ENCODE measurements around the gene VWA8. TPM values are rescaled to one million over a fixed set of nuclear protein-coding genes. Genes with fewer than 3 reads are reported as not detected.

The VWA8 gene
- total RNA-seq, 5 donors from 2014 or later (not counting 1 experiment from before 2014, with no cell fraction given) = 17.8 to 27.1 (median 22.9) TPM

DNA sequence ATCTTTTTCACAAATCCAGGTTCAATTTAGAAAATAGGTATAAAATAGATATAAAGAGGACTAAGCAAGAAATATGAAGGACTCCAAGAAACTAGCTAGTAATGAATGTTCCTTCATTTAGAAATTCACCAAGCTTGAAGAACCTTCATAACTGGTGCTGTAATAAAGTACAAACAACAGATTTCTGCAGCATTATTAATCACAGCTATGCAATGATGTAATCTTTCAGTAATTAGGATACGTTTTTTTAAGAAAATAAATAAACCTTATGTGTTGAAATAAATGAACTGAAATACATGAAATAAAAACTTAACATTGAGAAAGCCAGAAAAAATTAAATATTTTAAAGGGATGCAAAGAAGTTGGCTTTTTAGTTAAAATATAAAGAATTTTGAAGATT lies 267.5 kb downstream of the VWA8 start:
- Mint-ChIP-seq H3K36me3 (peaks cover 45% of the 10 kb centered on the region), H3K4me3 (no peak overlapping the region), H3K27me3 (no peaks in the 10 kb centered on the region), H3K27ac (no peak overlapping the region), H3K4me1 (no peaks in the 10 kb centered on the region), H3K9me3 (no peaks in the 10 kb centered on the region)
- Histone ChIP-seq H3K9me3 (no peaks in the 10 kb centered on the region), H3K27me3 (replicated peaks in 1 of 2; ENCODE audit: control insufficient read depth in 2 of 2, extremely low read depth in 1 of 2, insufficient read depth in 2 of 2, low read length in 1 of 2) (no peaks in the 10 kb centered on the region), H3K27ac (ENCODE audit: low read length) (no peak overlapping the region), H3K36me3 (ENCODE audit: control insufficient read depth in 2 of 2, extremely low read depth in 1 of 2, insufficient read depth in 1 of 2, low read length in 1 of 2) (peaks cover 0 to 18% of the 10 kb centered on the region in 2 donors), H3K4me1 (ENCODE audit: control insufficient read depth in 1 of 2, extremely low read depth in 1 of 2, insufficient read depth in 2 of 2, low read length in 2 of 2) (no peaks in the 10 kb centered on the region), H3K4me3 (ENCODE audit: control insufficient read depth in 1 of 2, extremely low read depth in 1 of 2, low read length in 1 of 2) (no peak overlapping the region)
- ChIA-PET POLR2A (interaction anchor here in 1 of 2 donors (0.6 to 0.8 kb wide), 3 partner anchors 16 to 818 kb away, joined by 3 to 4 read pairs (median 3); no protein-coding TSS in a partner anchor), CTCF (interaction anchor here in 1 of 2 donors (0.7 to 1.7 kb wide), 2 partner anchors 25 to 71 kb away, joined by 3 to 4 read pairs; no protein-coding TSS in a partner anchor)
- DNase-seq = no peak
- no CpG with 5 or more reads among the region's 1 CpG for WGBS (ENCODE audit: insufficient coverage)
- no peak for ATAC-seq (replicated peaks in 1 of 4)

- Histone ChIP-seq H3K4me3 (ENCODE audit: control insufficient read depth in 1 of 2, extremely low read depth in 1 of 2, low read length in 1 of 2) (no peak overlapping the region), H3K27me3 (replicated peaks in 1 of 2; ENCODE audit: control insufficient read depth in 2 of 2, extremely low read depth in 1 of 2, insufficient read depth in 2 of 2, low read length in 1 of 2) (no peaks in the 10 kb centered on the region), H3K27ac (ENCODE audit: low read length) (no peak overlapping the region), H3K9me3 (no peaks in the 10 kb centered on the region), H3K36me3 (ENCODE audit: control insufficient read depth in 2 of 2, extremely low read depth in 1 of 2, insufficient read depth in 1 of 2, low read length in 1 of 2) (peaks cover 3 to 14% of the 10 kb centered on the region in 2 donors), H3K4me1 (ENCODE audit: control insufficient read depth in 1 of 2, extremely low read depth in 1 of 2, insufficient read depth in 2 of 2, low read length in 2 of 2) (no peaks in the 10 kb centered on the region)
- Mint-ChIP-seq H3K9me3 (no peaks in the 10 kb centered on the region), H3K4me1 (no peaks in the 10 kb centered on the region), H3K4me3 (no peak overlapping the region), H3K27me3 (no peaks in the 10 kb centered on the region), H3K36me3 (peaks cover 43% of the 10 kb centered on the region), H3K27ac (no peak overlapping the region)
- DNase-seq (no peak), ATAC-seq (replicated peaks in 1 of 4) (no peak)
- WGBS (ENCODE audit: insufficient coverage) = no CpG with 5 or more reads among the region's 1 CpG
- ChIA-PET CTCF (interaction anchor here in 1 of 2 donors (0.9 kb wide), 1 partner anchor 14 kb away, joined by 4 read pairs; no protein-coding TSS in a partner anchor), POLR2A (interaction anchor here in 1 of 2 donors (0.7 kb wide), 1 partner anchor 116 kb away, joined by 3 read pairs; no protein-coding TSS in a partner anchor)
Observed at GRCh38 chr13:41691274-41691673, 269.6 kb downstream of the VWA8 start.

DNA sequence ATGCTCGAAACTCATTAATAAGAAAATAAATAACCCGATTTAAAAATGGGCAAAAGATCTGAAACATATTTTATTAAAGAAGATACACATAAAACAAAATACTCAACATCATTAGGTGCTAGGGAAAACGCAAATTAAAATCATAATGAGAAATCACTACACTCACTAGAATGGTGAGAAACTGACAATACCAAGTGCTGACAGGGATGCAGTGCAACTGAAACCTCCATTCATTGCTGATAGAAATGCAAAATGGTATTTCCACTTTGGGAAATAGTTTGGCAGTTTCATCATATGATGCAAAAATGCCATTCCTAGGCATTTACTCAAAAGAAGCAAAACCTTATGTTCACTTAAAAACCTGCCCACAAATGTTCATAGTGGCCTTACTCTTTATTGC lies 278.1 kb downstream of the VWA8 start:
- Histone ChIP-seq H3K36me3 (ENCODE audit: control insufficient read depth in 2 of 2, extremely low read depth in 1 of 2, insufficient read depth in 1 of 2, low read length in 1 of 2) (peaks cover 3 to 31% of the 10 kb centered on the region in 2 donors), H3K9me3 (peaks cover 2% of the 10 kb centered on the region), H3K4me3 (ENCODE audit: control insufficient read depth in 1 of 2, extremely low read depth in 1 of 2, low read length in 1 of 2) (no peak overlapping the region), H3K27me3 (replicated peaks in 1 of 2; ENCODE audit: control insufficient read depth in 2 of 2, extremely low read depth in 1 of 2, insufficient read depth in 2 of 2, low read length in 1 of 2) (no peaks in the 10 kb centered on the region), H3K4me1 (ENCODE audit: control insufficient read depth in 1 of 2, extremely low read depth in 1 of 2, insufficient read depth in 2 of 2, low read length in 2 of 2) (peaks cover 0 to 4% of the 10 kb centered on the region in 2 experiments), H3K27ac (ENCODE audit: low read length) (no peak overlapping the region)
- Mint-ChIP-seq H3K36me3 (peaks cover 51% of the 10 kb centered on the region), H3K9me3 (no peaks in the 10 kb centered on the region), H3K4me1 (peaks cover 7 to 21% (median 13%) of the 10 kb centered on the region in 3 donors), H3K4me3 (no peak overlapping the region), H3K27ac (no peak overlapping the region), H3K27me3 (no peaks in the 10 kb centered on the region)
- no peak for ATAC-seq (replicated peaks in 1 of 4)
- WGBS (ENCODE audit: insufficient coverage) = no CpG with 5 or more reads among the region's 3 CpGs
- CTCF ChIA-PET = no interaction called here
- POLR2A ChIA-PET = no interaction called here
- DNase-seq = no peak

- H3K27me3 Mint-ChIP-seq = no peaks in the 10 kb centered on the region
- ChIA-PET POLR2A (no interaction called here), CTCF (no interaction called here)
- peaks cover 2% of the 10 kb centered on the region for H3K9me3 ChIP-seq
- H3K27ac ChIP-seq (ENCODE audit: low read length) = no peak overlapping the region
- H3K4me3 Mint-ChIP-seq = no peak overlapping the region
- ATAC-seq (replicated peaks in 1 of 4) (no peak), DNase-seq (no peak)
- H3K4me1 ChIP-seq (ENCODE audit: control insufficient read depth in 1 of 2, extremely low read depth in 1 of 2, insufficient read depth in 2 of 2, low read length in 2 of 2) = peaks cover 0 to 4% of the 10 kb centered on the region in 2 experiments
- H3K27ac Mint-ChIP-seq = no peak overlapping the region
- no CpG with 5 or more reads among the region's 2 CpGs for WGBS (ENCODE audit: insufficient coverage)
- no peaks in the 10 kb centered on the region for H3K27me3 ChIP-seq (replicated peaks in 1 of 2; ENCODE audit: control insufficient read depth in 2 of 2, extremely low read depth in 1 of 2, insufficient read depth in 2 of 2, low read length in 1 of 2)
- peaks cover 7 to 21% (median 13%) of the 10 kb centered on the region in 3 donors for H3K4me1 Mint-ChIP-seq
- no peaks in the 10 kb centered on the region for H3K9me3 Mint-ChIP-seq
- no peak overlapping the region for H3K4me3 ChIP-seq (ENCODE audit: control insufficient read depth in 1 of 2, extremely low read depth in 1 of 2, low read length in 1 of 2)
- H3K36me3 ChIP-seq (ENCODE audit: control insufficient read depth in 2 of 2, extremely low read depth in 1 of 2, insufficient read depth in 1 of 2, low read length in 1 of 2) = peaks cover 3 to 31% of the 10 kb centered on the region in 2 donors
- peaks cover 53% of the 10 kb centered on the region for H3K36me3 Mint-ChIP-seq
Observed at GRCh38 chr13:41682001-41682400, 278.9 kb downstream of the VWA8 start.

- WGBS (ENCODE audit: insufficient coverage) = no CpG with 5 or more reads among the region's 3 CpGs
- DNase-seq (no peak), ATAC-seq (replicated peaks in 1 of 4) (no peak)
- H3K4me3 Mint-ChIP-seq = no peak overlapping the region
- Histone ChIP-seq H3K9me3 (peaks cover 2% of the 10 kb centered on the region), H3K4me3 (ENCODE audit: control insufficient read depth in 1 of 2, extremely low read depth in 1 of 2, low read length in 1 of 2) (no peak overlapping the region), H3K36me3 (ENCODE audit: control insufficient read depth in 2 of 2, extremely low read depth in 1 of 2, insufficient read depth in 1 of 2, low read length in 1 of 2) (peaks cover 1 to 31% of the 10 kb centered on the region in 2 donors), H3K27me3 (replicated peaks in 1 of 2; ENCODE audit: control insufficient read depth in 2 of 2, extremely low read depth in 1 of 2, insufficient read depth in 2 of 2, low read length in 1 of 2) (no peaks in the 10 kb centered on the region), H3K4me1 (ENCODE audit: control insufficient read depth in 1 of 2, extremely low read depth in 1 of 2, insufficient read depth in 2 of 2, low read length in 2 of 2) (peaks cover 0 to 4% of the 10 kb centered on the region in 2 experiments), H3K27ac (ENCODE audit: low read length) (no peak overlapping the region)
- ChIA-PET POLR2A (no interaction called here), CTCF (no interaction called here)
- H3K36me3 Mint-ChIP-seq = peaks cover 52% of the 10 kb centered on the region
- H3K27ac Mint-ChIP-seq = no peak overlapping the region
- no peaks in the 10 kb centered on the region for H3K27me3 Mint-ChIP-seq
- peaks cover 7 to 21% (median 13%) of the 10 kb centered on the region in 3 donors for H3K4me1 Mint-ChIP-seq
- H3K9me3 Mint-ChIP-seq = no peaks in the 10 kb centered on the region
Observed at GRCh38 chr13:41681587-41681986, 279.3 kb downstream of the VWA8 start.

DNA sequence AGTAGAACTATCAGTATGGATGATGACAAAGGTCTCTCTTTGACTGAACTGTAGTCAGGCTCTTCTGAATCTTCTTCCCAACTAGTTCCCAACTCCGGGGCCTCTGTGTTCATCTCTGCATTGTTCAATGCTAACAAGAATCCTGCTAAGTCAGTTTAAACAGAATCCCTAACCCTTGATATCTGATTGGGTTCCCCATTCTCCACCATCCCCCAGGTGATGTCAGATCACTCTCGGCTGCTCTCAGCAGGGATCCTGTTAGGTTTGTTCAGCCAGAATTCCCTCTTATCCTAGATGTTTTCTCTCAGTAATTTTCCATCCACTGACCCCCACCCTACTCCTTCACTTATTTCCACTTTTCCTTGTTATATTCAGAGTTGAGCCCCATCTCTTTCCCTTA lies 280.0 kb downstream of the VWA8 start:
- no peak for ATAC-seq (replicated peaks in 1 of 4)
- Mint-ChIP-seq H3K36me3 (peaks cover 48% of the 10 kb centered on the region), H3K4me1 (peaks cover 7 to 21% (median 13%) of the 10 kb centered on the region in 3 donors), H3K4me3 (no peak overlapping the region), H3K27me3 (no peaks in the 10 kb centered on the region), H3K9me3 (no peaks in the 10 kb centered on the region), H3K27ac (no peak overlapping the region)
- H3K27ac ChIP-seq (ENCODE audit: low read length) = no peak overlapping the region
- no peaks in the 10 kb centered on the region for H3K27me3 ChIP-seq (replicated peaks in 1 of 2; ENCODE audit: control insufficient read depth in 2 of 2, extremely low read depth in 1 of 2, insufficient read depth in 2 of 2, low read length in 1 of 2)
- H3K36me3 ChIP-seq (ENCODE audit: control insufficient read depth in 2 of 2, extremely low read depth in 1 of 2, insufficient read depth in 1 of 2, low read length in 1 of 2) = peaks cover 0 to 29% of the 10 kb centered on the region in 2 donors
- H3K9me3 ChIP-seq = peaks cover 2% of the 10 kb centered on the region
- 100% methylated on average over 2 of the region's 2 CpGs for WGBS (ENCODE audit: insufficient coverage)
- DNase-seq = no peak
- CTCF ChIA-PET = no interaction called here
- H3K4me1 ChIP-seq (ENCODE audit: control insufficient read depth in 1 of 2, extremely low read depth in 1 of 2, insufficient read depth in 2 of 2, low read length in 2 of 2) = peaks cover 0 to 4% of the 10 kb centered on the region in 2 experiments
- H3K4me3 ChIP-seq (ENCODE audit: control insufficient read depth in 1 of 2, extremely low read depth in 1 of 2, low read length in 1 of 2) = no peak overlapping the region
- POLR2A ChIA-PET = no interaction called here

Data from T-cell (primary cell).